Cortex of kidney (tissue), 1 donor: ENCODE results near the gene TMEM33.
"Not testable (repeated sequence)": the region's sequence is repeated elsewhere in the genome, so short reads cannot be mapped to it uniquely, and the experiment has no call there.

Experiments used
- DNase-seq: peaks from one replicate; lab custom pipeline; 2025; lab: John Stamatoyannopoulos, UW

TMEM33 gene

GRCh38 chr4:41934901-41935651 lies at the start of gene TMEM33:
TSS of gene TMEM33 (plus strand) at chr4:41935429. CDS start at chr4:41935485, 56 bp downstream.
- no peak for DNase-seq

GRCh38 chr4:41885456-41885855 lies 49.8 kb upstream of the TMEM33 start:
- no peak for DNase-seq

DNA sequence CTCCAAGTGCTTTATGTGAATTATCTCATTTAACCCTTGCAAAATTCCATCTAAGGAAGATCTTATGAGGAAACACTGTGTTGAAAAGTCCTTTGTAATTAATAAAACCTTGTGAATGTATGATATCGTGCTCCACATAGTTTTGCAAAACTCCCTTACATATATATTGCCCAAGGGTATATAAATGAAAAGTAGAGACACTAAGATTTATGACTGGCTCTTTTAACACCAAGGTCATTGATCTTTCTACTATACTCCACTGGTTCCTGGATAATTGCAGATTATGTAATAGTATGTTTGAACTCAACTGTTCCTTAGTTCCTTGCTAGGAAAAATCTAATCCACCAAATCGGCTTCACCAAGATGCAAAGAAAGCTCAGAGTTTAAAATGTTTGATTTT lies 48.0 kb upstream of the TMEM33 start:
- DNase-seq, result no peak

DNA sequence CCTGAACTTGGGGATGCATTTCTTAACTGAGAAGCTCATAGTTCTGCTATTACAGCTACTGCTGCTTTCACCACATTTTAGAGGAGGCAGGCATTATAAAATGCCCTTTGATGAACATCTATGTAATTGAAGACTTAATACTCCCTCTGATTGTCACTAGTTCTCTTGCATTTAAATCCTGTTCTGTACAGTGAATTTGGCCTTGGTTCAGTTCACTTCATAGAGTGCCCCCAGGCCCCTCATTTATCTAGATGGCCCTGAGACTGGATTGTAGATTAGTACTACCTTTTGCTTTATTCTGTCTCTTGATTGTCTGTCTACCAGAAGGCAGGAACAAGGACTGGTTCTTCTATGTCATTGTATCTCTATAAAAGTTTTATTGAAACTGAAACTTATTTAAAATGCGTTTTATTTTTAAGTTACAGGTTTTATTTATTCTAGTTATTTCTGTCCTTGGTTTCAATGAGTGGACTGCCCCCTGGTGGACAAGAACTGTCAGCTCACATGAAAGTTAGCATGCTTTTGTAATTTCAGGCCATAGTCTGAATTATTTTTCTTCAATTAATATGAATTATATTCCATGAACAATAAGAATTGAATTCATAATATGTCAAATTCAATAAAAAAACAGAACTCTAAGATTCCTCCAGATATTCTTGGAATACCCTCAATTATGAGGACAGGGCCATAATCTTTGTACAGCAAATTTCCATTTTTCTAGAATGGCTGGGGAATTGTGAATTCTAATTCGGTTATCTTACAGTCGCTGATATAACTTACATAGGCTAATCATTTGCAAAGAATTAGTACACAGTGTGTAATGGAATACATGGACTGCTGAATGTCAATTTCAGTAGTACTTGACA lies 47.2 kb upstream of the TMEM33 start:
- DNase-seq, result no peak

- DNase-seq, result no peak
These were observed 46.5 kb upstream of the TMEM33 start for GRCh38 chr4:41888687-41889074.

DNA sequence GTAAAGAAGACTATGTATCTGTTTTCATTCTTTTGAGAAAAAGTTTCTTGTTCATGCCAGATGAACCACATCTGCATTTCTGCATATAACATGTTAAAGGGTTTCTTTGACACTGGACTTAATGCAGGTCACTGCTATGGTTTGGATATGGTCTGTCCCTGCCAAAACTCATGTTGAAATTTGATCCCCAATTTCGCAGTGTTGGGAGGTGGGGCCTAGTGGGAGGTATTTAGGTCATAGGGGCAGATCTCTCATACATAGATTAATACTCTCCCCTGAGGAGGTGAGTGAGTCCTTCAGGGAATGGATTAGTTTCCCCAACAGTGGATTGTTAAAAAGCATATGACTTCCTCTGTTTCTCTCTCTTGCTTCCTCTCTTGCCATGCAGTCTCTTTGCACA lies 45.9 kb upstream of the TMEM33 start:
- no peak for DNase-seq

DNA sequence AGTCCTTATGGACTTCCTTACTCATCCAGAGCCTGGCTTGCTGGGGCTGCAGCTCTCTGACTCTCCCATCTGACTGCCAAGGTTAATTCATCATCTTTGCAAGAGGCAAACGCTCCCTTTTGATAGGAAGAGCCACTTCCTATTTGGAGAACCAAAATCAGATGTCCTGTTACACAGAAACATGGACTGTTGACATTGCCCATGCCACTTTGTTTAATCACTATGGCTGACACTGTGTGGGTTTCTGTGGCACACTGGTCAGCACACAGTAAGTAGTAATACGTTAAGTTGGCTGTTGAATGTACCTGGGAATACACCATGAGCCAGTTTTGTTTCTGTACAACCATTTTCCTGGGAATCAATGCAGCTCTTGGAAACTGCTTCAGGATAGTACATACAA lies 45.1 kb upstream of the TMEM33 start:
- DNase-seq, result no peak

DNA sequence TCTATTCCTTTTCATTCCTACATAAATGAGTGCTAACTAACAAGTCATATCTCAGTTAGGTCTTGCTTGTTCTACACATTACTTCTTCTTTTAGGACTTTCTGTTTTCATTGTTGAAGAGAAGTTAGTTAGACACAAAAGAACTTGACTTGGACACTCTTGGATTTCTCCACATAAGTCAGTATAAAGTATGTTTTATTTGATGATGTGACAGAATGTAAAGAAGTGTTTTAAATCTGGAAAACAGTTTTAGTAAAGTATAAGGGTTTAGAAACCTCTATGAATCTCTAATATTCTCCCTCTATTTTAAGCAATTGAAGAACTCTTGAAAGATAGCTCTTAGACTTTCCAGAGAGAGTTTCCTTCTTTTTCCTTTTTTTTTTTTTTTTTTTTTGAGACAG lies 38.6 kb upstream of the TMEM33 start:
- DNase-seq, result no peak

- no peak for DNase-seq
These were observed 37.5 kb upstream of the TMEM33 start for GRCh38 chr4:41897698-41898097.

- DNase-seq, result not testable (repeated sequence)
These were observed 26.1 kb upstream of the TMEM33 start for GRCh38 chr4:41909136-41909535.

- DNase-seq, result no peak
These were observed 22.7 kb upstream of the TMEM33 start for GRCh38 chr4:41912546-41912945.

DNA sequence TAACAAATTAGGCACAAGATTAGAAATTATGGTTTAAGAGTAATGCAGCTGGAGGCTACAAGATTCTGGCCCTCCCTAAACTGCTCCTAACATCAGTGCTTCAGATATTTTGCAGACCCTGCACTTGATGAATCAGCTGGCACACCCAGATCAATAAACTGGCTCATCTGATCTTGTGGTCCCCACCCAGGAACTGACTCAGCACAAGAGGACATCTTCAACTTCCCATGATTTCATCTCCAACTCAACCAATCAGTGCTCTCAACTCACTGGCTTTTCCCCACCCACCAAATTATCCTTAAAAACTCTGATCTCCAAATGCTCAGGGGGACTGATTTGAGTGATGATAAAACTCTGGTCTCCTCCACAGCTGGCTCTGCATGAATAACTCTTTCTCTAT lies 21.7 kb upstream of the TMEM33 start:
- no peak for DNase-seq

GRCh38 chr4:41918278-41918677 lies 17.0 kb upstream of the TMEM33 start:
- no peak for DNase-seq

DNA sequence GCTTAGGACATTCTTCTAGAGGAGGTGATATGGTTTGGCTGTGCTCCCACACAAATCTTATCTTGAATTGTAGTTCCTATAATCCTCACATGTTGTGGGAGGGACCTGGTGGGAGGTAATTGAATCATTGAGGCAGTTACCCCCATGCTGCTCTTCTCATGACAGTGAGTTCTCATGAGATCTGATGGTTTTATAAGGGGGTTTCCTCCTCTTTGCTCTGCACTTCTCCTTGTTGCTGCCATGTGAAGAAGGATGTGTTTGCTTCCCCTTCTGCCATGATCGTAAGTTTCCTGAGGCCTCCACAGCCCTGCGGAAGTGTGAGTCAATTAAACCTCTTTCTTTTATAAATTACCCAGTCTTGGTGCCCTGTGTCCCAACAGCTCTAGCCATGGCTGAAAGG lies 14.8 kb upstream of the TMEM33 start:
- DNase-seq, result not testable (repeated sequence)

- DNase-seq, result no peak
These were observed 13.8 kb upstream of the TMEM33 start for GRCh38 chr4:41921476-41921875.

GRCh38 chr4:41927796-41928499 lies 7.3 kb upstream of the TMEM33 start:
- DNase-seq, result no peak

DNA sequence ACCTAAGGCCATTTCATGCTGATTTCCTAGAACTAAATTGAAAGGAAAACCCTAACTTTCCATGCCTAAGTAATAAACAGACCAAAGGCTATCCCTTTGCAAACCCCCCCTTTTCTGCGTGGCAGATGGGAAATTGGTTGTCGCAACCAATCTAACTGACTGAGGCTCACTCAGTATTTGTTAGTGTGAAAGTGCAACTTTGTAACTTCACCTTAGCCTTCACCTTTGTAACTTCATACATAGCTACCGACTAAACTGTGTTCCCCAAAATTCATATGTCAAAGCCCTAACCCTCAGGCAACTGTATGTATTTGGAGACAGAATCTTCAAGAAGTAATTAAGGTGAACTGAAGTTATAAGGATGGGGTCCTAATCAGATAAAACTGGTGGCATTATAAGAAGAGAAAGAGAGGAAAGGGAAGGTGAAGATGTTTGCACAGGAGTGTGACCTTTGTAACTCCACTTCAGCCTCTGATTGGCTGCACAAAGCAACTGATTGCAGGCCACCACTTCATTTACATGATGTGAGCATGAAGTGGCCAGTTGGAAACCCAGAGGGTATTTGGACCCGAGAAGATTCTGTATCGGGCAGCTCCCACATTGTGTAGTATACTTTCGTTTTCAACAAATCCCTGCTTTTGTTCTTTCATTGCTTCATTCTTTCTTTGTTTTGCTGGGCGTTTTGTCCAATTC lies 4.9 kb upstream of the TMEM33 start:
- DNase-seq, result no peak

DNA sequence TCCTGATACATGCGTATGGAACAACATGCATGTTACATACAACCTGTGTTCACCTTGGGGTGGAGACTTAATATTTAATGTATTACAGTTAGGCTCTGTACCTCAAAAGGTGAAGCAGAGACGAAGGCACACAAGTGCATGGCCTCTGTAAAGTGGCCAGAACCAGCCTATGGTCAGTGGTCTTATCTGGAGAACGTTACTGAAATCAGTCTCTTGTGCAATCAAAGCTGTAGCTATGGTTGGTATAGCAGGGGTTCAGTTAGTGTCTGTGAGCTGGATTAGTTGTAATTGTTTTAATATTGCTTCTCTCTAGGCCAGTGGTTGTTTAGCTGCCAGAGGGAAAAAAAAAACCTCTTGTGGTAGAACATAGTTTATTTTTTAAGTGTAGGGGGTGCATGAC lies 2.2 kb upstream of the TMEM33 start:
- no peak for DNase-seq

DNA sequence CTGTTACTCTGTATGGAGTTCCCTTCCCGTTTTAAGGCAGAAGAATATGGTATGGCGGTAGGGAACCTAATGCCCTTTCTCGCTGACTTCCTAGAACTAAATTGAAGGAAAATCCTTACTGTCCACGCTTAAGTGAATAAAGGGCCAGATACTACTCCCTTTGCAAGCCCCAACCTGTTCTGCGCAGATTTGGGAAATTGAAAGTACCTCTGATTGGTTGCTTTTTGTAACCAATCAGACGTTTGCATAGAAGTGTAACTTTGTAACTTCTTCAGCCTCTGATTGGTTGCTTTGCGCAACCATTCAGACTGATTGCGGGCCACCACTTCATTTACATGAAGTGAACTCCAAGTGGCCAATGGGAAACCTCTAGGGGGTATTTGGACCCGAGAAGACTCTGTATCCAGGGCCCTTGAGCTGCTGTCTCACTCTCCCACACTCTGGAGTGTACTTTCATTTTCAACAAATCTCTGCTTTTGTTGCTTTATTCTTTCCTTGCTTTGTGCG lies 1.2 kb upstream of the TMEM33 start:
- no peak for DNase-seq

GRCh38 chr4:41934514-41934900 lies 722 bp upstream of the TMEM33 start:
- no peak for DNase-seq

- no peak for DNase-seq
These were observed 408 bp downstream of the TMEM33 start for GRCh38 chr4:41935652-41936021.

DNA sequence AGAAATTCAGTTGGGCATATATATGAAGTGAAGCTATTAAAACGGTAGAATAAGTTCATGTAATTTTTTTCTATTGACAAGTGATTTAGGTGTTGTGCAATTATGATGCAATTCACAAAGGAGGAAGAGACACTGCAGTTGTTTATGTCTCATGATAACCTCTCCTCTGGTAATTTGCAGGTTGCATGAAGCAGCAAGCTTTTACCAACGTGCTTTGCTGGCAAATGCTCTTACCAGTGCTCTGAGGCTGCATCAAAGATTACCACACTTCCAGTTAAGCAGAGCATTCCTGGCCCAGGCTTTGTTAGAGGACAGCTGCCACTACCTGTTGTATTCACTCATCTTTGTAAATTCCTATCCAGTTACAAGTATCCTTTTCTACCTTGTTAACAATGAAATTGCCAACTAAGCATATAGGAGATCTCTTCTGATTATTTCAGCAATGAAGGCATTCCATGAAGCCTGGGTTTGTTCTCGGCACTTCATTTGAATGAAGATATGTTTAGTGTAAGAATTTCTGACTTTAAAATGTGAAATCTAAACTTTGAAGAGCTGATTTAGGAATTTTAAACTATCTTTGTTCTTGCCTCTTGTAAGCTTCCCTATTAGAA lies 3.9 kb downstream of the TMEM33 start:
- no peak for DNase-seq
